ENCODE results near the gene ALS2CL.

- TF ChIP-seq, protein P1, sequence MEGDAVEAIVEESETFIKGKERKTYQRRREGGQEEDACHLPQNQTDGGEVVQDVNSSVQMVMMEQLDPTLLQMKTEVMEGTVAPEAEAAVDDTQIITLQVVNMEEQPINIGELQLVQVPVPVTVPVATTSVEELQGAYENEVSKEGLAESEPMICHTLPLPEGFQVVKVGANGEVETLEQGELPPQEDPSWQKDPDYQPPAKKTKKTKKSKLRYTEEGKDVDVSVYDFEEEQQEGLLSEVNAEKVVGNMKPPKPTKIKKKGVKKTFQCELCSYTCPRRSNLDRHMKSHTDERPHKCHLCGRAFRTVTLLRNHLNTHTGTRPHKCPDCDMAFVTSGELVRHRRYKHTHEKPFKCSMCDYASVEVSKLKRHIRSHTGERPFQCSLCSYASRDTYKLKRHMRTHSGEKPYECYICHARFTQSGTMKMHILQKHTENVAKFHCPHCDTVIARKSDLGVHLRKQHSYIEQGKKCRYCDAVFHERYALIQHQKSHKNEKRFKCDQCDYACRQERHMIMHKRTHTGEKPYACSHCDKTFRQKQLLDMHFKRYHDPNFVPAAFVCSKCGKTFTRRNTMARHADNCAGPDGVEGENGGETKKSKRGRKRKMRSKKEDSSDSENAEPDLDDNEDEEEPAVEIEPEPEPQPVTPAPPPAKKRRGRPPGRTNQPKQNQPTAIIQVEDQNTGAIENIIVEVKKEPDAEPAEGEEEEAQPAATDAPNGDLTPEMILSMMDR (IDR thresholded peaks at IDR 0.05; ENCODE audit: poor library complexity): no peak
- no peak for TF ChIP-seq EZH2 (IDR thresholded peaks at IDR 0.05; ENCODE audit: borderline replicate concordance)
Observed at GRCh38 chr3:46676601-46677410, 16.7 kb downstream of the ALS2CL start.

Data from hepatocyte (in vitro differentiated cells).